Prostate gland (tissue), 2 donors: Measurements from ENCODE around the gene TRDMT1. TPM values are rescaled to one million over a fixed set of nuclear protein-coding genes. Genes with fewer than 3 reads are reported as not detected.

Experiments used
- DNase-seq: peaks from one replicate; pipeline ENCODE4 v3.0.0-alpha.2; 2019; ENCODE audit warnings: low spot score
- H3K27ac ChIP-seq, 2 donors: fragments of 200-600 bp; sonication (generic); 2 replicates each; pipeline ENCODE4 v1.5.1; 2017 to 2019
- H3K27me3 ChIP-seq: fragments of 200-600 bp; sonication (generic); replicated peaks from 2 replicates; pipeline ENCODE4 v1.5.1; 2019; ENCODE audit not compliant: insufficient read depth
- H3K36me3 ChIP-seq, 2 donors: fragments of 200-600 bp; sonication (generic); 1 replicate in 1 of 2; 2 replicates in 1 of 2; pipeline versions ENCODE4 v1.5.1 to v1.8.1; 2017 to 2019
- H3K4me1 ChIP-seq: fragments of 200-600 bp; sonication (generic); replicated peaks from 2 replicates; pipeline ENCODE4 v1.5.1; 2019
- H3K4me3 ChIP-seq, 2 donors: fragments of 200-600 bp; sonication (generic); 2 replicates each; pipeline ENCODE4 v1.5.1; 2017 to 2019
- H3K9me3 ChIP-seq: fragments of 200-600 bp; sonication (generic); 2 replicates; pipeline ENCODE4 v1.5.1; 2017
- POLR2A ChIP-seq: fragments of 450-650 bp; IDR thresholded peaks from one replicate; pipeline ENCODE4 v1.6.1; 2016; ENCODE audit warnings: antibody characterized with exemption, mild to moderate bottlenecking
- POLR2AphosphoS5 ChIP-seq: sonication (generic); formaldehyde crosslinking; IDR thresholded peaks from one replicate; pipeline ENCODE4 v1.6.1; 2017; ENCODE audit warnings: antibody characterized with exemption
- WGBS: methylation state at CpG from one replicate; pipeline ENCODE4 v1.1.5; 2018; 5-methylcytosine and 5-hydroxymethylcytosine counted together
- intact Hi-C: fragments of 100-400 bp; cut with DNase I; formaldehyde crosslinking; loops from one replicate; pipeline ENCODE4 v1.14.2; 2022
- total RNA-seq, 2 donors: library from RNA; depleted of rRNA; stranded (reverse); fragments of >200 nt; gene quantifications; one replicate each; pipeline ENCODE4 v1.1.0, GENCODE V29; 2016
- TF ChIP-seq, protein P1 (sequence below), 4 experiments: fragments of 200-600 bp in 2 of 4; fragments of 450-650 bp in 2 of 4; sonication (generic) in 2 of 4; IDR thresholded peaks; 1 replicate in 3 of 4; 2 replicates in 1 of 4; pipeline ENCODE4 v1.5.1; 2016 to 2019; ENCODE audit warnings: antibody characterized with exemption in 4 of 4, mild to moderate bottlenecking in 2 of 4, moderate library complexity in 2 of 4

Gene TRDMT1
- total RNA-seq, 2 donors from 2014 or later: 6.5 to 9.9 TPM

DNA sequence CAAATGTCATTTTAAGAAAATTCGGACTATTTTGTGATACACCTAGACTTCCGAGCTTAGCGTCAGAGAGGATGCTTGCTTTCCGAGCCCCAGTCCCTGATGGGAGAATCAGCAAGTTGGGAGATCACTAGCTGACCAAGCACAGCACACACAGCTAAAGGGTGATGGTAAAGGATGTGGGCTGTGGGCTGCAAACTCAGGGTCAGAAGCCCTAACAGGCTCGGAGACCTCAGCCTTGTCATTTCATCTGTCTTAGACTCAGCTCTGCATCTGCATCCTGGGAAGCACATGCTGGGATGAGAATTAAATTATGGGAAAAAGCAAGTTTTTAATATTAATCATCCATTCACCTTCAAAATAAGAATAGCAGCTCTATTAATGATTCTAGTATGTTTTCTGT, 75.1 kb downstream of the TRDMT1 start:
- Histone ChIP-seq H3K4me1 (no peaks in the 10 kb centered on the region), H3K4me3 (no peak overlapping the region), H3K9me3 (no peaks in the 10 kb centered on the region), H3K27me3 (no peaks in the 10 kb centered on the region), H3K36me3 (no peaks in the 10 kb centered on the region), H3K27ac (no peak overlapping the region)
- WGBS: 94% methylated on average over 5 of the region's 5 CpGs
- no peak for DNase-seq
- intact Hi-C loops: no loop called here
- TF ChIP-seq, protein P1, sequence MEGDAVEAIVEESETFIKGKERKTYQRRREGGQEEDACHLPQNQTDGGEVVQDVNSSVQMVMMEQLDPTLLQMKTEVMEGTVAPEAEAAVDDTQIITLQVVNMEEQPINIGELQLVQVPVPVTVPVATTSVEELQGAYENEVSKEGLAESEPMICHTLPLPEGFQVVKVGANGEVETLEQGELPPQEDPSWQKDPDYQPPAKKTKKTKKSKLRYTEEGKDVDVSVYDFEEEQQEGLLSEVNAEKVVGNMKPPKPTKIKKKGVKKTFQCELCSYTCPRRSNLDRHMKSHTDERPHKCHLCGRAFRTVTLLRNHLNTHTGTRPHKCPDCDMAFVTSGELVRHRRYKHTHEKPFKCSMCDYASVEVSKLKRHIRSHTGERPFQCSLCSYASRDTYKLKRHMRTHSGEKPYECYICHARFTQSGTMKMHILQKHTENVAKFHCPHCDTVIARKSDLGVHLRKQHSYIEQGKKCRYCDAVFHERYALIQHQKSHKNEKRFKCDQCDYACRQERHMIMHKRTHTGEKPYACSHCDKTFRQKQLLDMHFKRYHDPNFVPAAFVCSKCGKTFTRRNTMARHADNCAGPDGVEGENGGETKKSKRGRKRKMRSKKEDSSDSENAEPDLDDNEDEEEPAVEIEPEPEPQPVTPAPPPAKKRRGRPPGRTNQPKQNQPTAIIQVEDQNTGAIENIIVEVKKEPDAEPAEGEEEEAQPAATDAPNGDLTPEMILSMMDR (IDR thresholded peaks at IDR 0.05): no peak
- no peak for TF ChIP-seq POLR2A
- TF ChIP-seq POLR2AphosphoS5: no peak

DNA sequence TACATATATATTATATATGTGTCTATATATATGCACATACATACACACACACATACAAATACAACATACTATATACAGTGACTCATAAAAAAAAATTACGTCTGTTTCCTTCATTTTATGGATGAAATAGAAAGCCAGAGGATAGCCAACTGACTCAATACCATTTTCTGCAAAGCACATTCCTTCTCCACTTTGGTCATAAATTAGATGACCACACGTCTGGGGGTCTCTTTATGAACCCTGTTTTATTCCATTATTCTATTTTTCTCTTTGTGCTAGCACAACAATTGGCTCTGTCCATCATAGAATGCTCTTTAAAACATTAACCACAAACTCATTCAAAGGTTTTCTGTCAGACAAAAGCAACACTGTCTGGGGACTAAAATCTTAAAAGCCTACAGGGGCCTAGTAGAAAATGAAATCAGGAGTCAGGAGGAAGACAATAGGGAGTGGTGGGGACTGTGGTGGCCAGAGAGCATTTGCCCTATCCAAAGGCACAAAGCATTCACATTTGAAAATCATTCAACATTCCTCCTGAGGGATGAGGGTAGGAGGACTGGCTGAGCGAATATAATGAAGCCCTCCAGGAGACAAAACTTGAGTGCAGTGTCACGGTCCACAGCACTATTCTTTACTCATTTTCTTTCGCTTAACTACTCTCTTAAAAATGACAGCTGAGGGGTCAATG, 76.1 kb downstream of the TRDMT1 start:
- no peaks in the 10 kb centered on the region for H3K9me3 ChIP-seq
- intact Hi-C loops: no loop called here
- TF ChIP-seq POLR2AphosphoS5 (no peak), POLR2A (no peak)
- TF ChIP-seq, protein P1 (IDR thresholded peaks at IDR 0.05): no peak
- no peak for DNase-seq
- WGBS: 75% methylated on average over 5 of the region's 5 CpGs
- H3K36me3 ChIP-seq: no peaks in the 10 kb centered on the region
- H3K4me1 ChIP-seq: no peaks in the 10 kb centered on the region
- no peaks in the 10 kb centered on the region for H3K27me3 ChIP-seq
- H3K27ac ChIP-seq: no peak overlapping the region
- no peak overlapping the region for H3K4me3 ChIP-seq

DNA sequence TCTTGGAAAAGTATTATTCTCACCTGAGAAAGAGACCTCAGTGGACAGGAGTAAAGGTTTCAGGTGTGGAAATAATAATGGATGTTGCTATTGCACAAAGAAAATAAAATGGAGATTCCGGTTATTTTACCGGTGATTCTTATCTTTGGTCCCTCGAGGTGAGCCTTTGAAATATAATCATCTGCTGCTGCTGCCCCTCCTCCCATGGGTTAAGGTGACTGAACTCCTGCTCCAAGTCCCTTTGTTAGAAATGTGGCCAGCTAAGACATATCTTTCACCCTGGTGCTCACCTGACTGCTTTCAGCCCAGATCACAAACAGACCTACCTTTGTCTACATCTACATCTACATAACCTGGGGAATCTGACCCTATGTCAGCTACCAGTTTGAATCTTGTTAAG, 77.5 kb downstream of the TRDMT1 start:
- H3K27me3 ChIP-seq: no peaks in the 10 kb centered on the region
- 38% methylated on average over 3 of the region's 3 CpGs for WGBS
- H3K36me3 ChIP-seq: no peaks in the 10 kb centered on the region
- TF ChIP-seq POLR2A (no peak), POLR2AphosphoS5 (no peak)
- TF ChIP-seq, protein P1 (IDR thresholded peaks at IDR 0.05): no peak
- DNase-seq: no peak
- no peaks in the 10 kb centered on the region for H3K4me1 ChIP-seq
- H3K9me3 ChIP-seq: no peaks in the 10 kb centered on the region
- H3K27ac ChIP-seq: no peak overlapping the region
- H3K4me3 ChIP-seq: no peak overlapping the region
- intact Hi-C loops: no loop called here

DNA sequence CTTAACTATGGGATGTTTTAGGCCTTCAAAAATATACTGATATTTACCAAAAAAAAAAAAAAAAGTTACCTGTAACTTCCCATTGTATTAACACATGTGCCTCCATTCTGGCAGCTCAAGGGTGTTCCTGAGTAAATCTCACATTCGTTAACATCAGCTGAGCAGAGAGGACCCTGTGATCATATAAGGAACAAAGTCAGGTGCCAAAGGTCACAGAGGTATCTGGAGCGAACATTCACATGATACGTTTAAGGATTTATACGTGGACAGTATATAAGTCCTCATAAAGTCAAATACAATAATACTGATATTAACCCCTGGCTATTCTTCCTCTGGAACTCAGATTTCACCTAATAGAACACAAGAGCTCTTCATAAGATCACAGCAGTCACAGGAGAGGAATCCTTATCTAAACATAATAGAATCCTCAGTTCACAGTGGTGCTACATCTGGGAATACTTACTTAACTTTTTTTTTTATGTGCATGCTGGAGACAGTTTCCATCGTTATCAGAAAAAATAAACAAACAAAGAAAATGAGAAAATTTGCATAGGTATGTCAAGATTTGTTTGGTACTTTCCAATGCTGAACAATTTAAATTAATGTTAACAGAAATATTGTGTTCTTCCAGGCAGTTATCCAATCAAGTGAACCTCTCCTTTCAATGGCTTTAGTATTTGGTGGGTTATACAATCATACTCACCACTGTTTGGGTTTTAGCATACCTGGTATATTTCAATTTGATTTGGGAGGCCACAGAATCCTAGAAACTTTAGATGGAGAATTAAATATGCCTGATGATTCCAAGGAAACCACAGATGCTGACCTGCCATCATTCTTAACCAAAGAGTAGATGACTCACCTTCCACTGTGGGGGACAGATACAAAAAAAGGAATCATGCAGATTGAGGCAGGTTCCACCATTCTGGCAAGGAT, 78.5 kb downstream of the TRDMT1 start:
- Histone ChIP-seq H3K9me3 (no peaks in the 10 kb centered on the region), H3K27me3 (no peaks in the 10 kb centered on the region), H3K4me1 (no peaks in the 10 kb centered on the region), H3K4me3 (no peak overlapping the region), H3K27ac (no peak overlapping the region), H3K36me3 (no peaks in the 10 kb centered on the region)
- TF ChIP-seq POLR2A (no peak), POLR2AphosphoS5 (no peak)
- TF ChIP-seq, protein P1 (IDR thresholded peaks at IDR 0.05): no peak
- WGBS: 66% methylated on average over 5 of the region's 5 CpGs
- DNase-seq: no peak
- intact Hi-C loops: no loop called here
